Left ventricle myocardium inferior (tissue), 1 donor: ENCODE data around the gene KRT10. TPM values are rescaled to one million over a fixed set of nuclear protein-coding genes. Genes with fewer than 3 reads are reported as not detected.
A peak's percentile ranks its signal among the peaks of the same experiment; 100 is the strongest.

Experiments
- DNase-seq: peaks from one replicate; pipeline ENCODE4 v3.0.0-alpha.2; 2020
- H3K27ac ChIP-seq: fragments of 200-600 bp; replicated peaks from 2 replicates; pipeline ENCODE4 v1.8.0; 2021
- H3K27me3 ChIP-seq: fragments of 200-600 bp; 2 replicates; pipeline ENCODE4 v1.8.0; 2021; ENCODE audit warnings: low read depth
- H3K36me3 ChIP-seq: fragments of 200-600 bp; 2 replicates; pipeline ENCODE4 v1.8.0; 2021
- H3K4me1 ChIP-seq: fragments of 200-600 bp; 2 replicates; pipeline ENCODE4 v1.8.0; 2021
- H3K4me3 ChIP-seq: fragments of 200-600 bp; 2 replicates; pipeline ENCODE4 v1.8.0; 2021; ENCODE audit warnings: mild to moderate bottlenecking, moderate library complexity
- H3K9me3 ChIP-seq: fragments of 200-600 bp; replicated peaks from 2 replicates; pipeline ENCODE4 v1.8.0; 2021
- intact Hi-C: fragments of 100-400 bp; cut with micrococcal nuclease; formaldehyde crosslinking; loops from one replicate; pipeline ENCODE4 v1.11.0; 2022
- total RNA-seq: library from RNA; stranded (reverse); fragmentation: NEBNext Ultra II Directional; extraction: Animal tissue kit (Norgen Biotek cat#: 25700); gene quantifications from one replicate; pipeline ENCODE4 v1.2.1, GENCODE V29; 2021
- TF ChIP-seq, protein P1 (sequence below): fragments of 200-600 bp; IDR thresholded peaks from 2 replicates; pipeline ENCODE4 v1.8.0; 2021; ENCODE audit warnings: antibody characterized with exemption, mild to moderate bottlenecking, borderline replicate concordance
- donor health status: DM: no; HTN: yes; CAD: no; lungs with severe emphysema.

Gene KRT10
- total RNA-seq, 1 donor from 2014 or later, result 54.7 TPM

DNA sequence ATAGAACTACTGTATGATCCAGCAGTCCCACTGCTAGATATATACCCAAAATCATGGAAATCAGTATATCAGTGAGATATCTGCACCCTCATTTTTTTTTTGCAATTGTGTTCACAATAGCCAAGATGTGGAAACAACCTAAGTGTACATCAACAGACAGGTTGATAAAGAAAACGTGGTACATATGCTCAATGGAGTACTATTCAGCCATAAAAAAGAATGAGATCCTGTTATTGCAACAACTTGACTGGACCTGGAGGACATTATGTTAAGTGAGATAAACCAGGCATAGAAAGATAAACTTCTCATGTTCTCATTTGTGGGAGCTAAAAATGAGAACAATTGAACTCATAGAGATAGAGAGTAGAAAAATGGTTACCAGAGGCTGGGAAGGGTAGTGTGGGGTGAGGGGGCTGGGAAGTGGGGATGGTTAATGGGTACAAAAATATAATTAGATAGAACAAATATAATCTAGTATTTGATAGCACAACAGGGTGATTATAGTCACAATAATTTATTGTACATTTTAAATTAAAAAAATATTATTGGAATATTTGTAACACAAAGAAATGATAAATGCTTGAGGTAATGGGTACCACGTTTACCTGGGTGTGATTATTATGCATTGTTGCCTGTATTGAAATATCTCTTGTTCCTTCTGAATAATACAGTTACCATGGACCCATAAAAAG, 7.8 kb upstream of the KRT10 start:
- Histone ChIP-seq H3K27ac (no peak overlapping the region), H3K4me1 (peaks cover 37% of the 10 kb centered on the region), H3K4me3 (no peak overlapping the region), H3K27me3 (no peaks in the 10 kb centered on the region), H3K36me3 (peaks cover 19% of the 10 kb centered on the region), H3K9me3 (no peaks in the 10 kb centered on the region)
- TF ChIP-seq, protein P1, sequence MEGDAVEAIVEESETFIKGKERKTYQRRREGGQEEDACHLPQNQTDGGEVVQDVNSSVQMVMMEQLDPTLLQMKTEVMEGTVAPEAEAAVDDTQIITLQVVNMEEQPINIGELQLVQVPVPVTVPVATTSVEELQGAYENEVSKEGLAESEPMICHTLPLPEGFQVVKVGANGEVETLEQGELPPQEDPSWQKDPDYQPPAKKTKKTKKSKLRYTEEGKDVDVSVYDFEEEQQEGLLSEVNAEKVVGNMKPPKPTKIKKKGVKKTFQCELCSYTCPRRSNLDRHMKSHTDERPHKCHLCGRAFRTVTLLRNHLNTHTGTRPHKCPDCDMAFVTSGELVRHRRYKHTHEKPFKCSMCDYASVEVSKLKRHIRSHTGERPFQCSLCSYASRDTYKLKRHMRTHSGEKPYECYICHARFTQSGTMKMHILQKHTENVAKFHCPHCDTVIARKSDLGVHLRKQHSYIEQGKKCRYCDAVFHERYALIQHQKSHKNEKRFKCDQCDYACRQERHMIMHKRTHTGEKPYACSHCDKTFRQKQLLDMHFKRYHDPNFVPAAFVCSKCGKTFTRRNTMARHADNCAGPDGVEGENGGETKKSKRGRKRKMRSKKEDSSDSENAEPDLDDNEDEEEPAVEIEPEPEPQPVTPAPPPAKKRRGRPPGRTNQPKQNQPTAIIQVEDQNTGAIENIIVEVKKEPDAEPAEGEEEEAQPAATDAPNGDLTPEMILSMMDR, result no peak
- intact Hi-C loops, result no loop called here
- DNase-seq, result no peak

DNA sequence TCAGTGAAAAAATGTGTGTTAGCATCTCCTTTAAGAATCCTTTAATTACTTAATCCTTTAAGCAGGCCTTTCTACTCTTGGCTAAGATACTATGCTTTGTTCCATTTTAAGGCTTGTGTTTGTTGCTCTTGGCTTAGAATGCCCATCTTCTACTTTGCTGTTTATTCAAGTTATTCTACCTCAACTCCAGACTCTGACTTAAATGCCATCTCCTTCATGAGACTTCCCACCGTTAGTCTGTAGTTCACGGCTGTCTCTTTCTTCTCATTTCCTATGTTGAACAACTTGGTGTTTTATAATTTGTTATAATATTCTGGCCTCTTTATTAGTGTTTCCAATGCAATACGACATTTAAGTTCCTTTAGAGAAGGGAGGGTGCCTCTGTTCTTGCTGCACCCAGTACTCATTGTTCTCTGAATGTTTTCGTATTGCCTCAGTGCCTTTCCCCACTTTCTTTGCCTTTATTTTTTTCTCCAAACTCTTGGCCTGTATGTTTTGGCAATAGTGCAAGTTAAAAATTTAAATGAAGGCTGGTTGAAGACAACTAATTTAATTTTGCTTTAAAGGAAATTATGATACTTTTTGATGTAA, 6.1 kb upstream of the KRT10 start:
- Histone ChIP-seq H3K27me3 (no peaks in the 10 kb centered on the region), H3K9me3 (no peaks in the 10 kb centered on the region), H3K36me3 (peaks cover 6% of the 10 kb centered on the region), H3K4me3 (no peak overlapping the region), H3K4me1 (peaks cover 37% of the 10 kb centered on the region), H3K27ac (peak overlapping the region; percentile 78)
- intact Hi-C loops, result no loop called here
- TF ChIP-seq, protein P1, result no peak
- DNase-seq, result no peak

DNA sequence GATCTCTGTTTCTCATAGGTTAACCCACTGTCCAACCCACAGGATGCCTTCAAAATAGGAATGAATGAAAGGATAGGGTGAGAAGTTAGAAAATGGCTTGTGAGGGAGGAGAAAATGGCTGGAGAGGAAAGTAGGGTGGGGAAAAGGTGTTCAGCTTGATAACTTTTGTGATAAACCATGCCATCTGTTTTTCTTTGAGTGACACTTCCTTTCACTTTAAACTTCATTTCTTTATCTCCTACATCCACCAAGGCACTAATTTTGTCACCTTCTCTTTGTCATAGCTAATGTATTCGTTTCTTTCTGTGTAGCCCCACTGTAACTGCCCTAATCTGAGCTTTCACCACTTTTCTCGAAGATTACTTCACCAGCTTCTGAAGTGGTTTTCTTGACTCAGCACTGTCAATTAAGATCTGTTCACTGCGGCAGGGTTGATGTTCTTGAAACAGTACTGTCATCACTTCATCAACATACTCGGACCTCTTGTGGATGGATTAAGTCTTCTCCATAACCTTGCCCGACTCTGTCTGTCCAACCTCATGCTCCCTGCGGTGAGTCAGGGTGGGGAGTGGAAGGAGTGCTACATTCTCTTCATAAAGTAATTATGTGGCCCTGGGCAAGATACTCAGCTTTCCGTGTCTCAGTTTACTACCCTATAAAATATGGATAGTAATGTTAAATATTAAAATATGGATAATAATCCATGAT, 5.5 kb upstream of the KRT10 start:
- no peak for DNase-seq

DNA sequence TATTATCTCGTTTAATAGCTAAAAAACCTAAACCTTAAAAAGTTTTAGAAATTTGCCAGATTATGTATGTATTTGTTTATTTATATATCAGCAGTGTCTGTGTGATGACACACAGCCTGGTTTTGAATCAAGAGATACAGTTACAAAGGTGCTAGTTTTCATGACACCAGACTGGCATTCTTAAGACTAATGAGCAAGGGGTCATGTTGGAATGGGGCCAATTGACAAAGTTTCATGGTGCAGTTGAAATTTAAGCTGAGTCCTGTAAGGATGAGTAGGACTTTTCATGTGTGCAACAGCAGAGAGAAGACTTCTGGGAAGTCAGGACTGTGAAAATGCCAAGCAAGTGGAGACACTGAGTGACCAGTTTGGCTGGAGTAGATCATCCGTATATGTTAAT, 3.2 kb upstream of the KRT10 start:
- H3K4me3 ChIP-seq, result no peak overlapping the region
- DNase-seq, result no peak
- H3K27ac ChIP-seq, result no peak overlapping the region
- H3K27me3 ChIP-seq, result no peaks in the 10 kb centered on the region
- peaks cover 6% of the 10 kb centered on the region for H3K36me3 ChIP-seq
- intact Hi-C loops, result no loop called here
- H3K4me1 ChIP-seq, result peaks cover 39% of the 10 kb centered on the region
- TF ChIP-seq, protein P1, result no peak
- H3K9me3 ChIP-seq, result no peaks in the 10 kb centered on the region

More for the DNA sequence above, 5.5 kb upstream of the KRT10 start:
- intact Hi-C loops, result no loop called here
- TF ChIP-seq, protein P1, result no peak
- H3K9me3 ChIP-seq, result no peaks in the 10 kb centered on the region
- no peaks in the 10 kb centered on the region for H3K27me3 ChIP-seq
- H3K36me3 ChIP-seq, result peaks cover 6% of the 10 kb centered on the region
- H3K4me1 ChIP-seq, result peaks cover 31% of the 10 kb centered on the region
- H3K27ac ChIP-seq, result peak overlapping the region; percentile 78
- no peak overlapping the region for H3K4me3 ChIP-seq

DNA sequence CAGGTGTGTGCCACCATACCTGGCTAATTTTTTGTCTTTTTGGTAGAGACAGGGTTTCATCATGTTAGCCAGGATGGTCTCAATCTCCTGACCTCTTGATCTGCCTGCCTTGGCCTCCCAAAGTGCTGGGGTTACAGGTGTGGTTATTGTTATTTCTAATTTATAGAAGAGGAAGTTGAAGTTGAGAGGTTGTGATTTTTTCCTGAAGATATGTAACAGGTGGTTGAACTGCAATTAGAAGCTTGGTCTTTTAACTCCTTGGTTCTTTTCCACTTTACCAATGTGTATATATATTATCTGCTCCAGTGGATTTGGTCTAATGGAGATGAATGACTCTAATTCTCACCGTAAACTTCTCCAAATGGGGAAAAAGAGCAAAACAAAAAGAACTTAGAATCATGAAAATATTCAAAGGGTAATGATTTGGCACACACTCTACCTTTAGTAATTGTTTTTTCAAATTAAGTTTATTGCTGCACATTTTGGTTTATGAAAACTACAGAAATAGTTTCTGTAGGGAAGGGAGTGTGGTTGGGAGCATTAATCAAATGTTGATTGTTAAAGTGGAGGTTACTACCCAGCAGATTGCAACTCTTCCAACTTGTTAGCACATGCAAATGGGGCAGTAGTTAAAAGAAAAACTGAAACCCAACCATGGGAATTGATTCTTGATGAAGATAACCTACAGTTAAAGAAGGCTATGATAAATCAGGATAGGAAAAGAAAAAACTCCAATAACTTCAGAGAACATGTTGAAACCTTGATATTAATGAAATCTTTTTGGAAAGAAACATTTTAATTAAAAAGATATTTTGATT, 1.8 kb upstream of the KRT10 start:
- Histone ChIP-seq H3K27me3 (no peaks in the 10 kb centered on the region), H3K9me3 (no peaks in the 10 kb centered on the region), H3K4me3 (no peak overlapping the region), H3K36me3 (no peaks in the 10 kb centered on the region), H3K27ac (no peak overlapping the region), H3K4me1 (peaks cover 49% of the 10 kb centered on the region)
- intact Hi-C loops, result no loop called here
- TF ChIP-seq, protein P1, result no peak
- DNase-seq, result no peak
